ENCODE results near the gene ARHGEF17. TPM values are rescaled to one million over a fixed set of nuclear protein-coding genes. Genes with fewer than 3 reads are reported as not detected.

ARHGEF17 gene
- total and polyA plus RNA-seq, 2 of the 8 experiments (the other 6 are each of a cell fraction or from before 2014, with no cell fraction given), result 11.3 to 14.6 TPM

GRCh38 chr11:73406619-73407018 lies 98.5 kb downstream of the ARHGEF17 start:
- H3K18ac ChIP-seq (ENCODE audit: extremely low read depth, low read length), result no peak overlapping the region
- ChIA-PET POLR2A (ENCODE audit: partially characterized antibody) (no interaction called here), CTCF (ENCODE audit: partially characterized antibody) (interaction anchor here (0.7 to 4.1 kb wide), 11 partner anchors 11 to 255 kb away, joined by 3 to 27 read pairs (median 8); no protein-coding TSS in a partner anchor)

More at GRCh38 chr11:73406619-73407018, 98.5 kb downstream of the ARHGEF17 start:
- no peak overlapping the region for H2BK120ac ChIP-seq (replicated peaks; ENCODE audit: low read depth, low read length)
- H2BK15ac ChIP-seq (ENCODE audit: low read length), result no peak overlapping the region
- no peak overlapping the region for H2AFZ ChIP-seq (ENCODE audit: low read length)
- 91% methylated on average over 5 of the region's 5 CpGs; no CpG with 5 or more reads in 1 of the 2 experiments for WGBS, 2 experiments (ENCODE audit: extremely low coverage in 1 of 2, insufficient coverage in 1 of 2, insufficient read length in 1 of 2, insufficient replicate concordance in 2 of 2, low coverage in 1 of 2, low lambda C conversion rate in 2 of 2, missing lambda C conversion rate in 1 of 2)
- H3K4me2 ChIP-seq (ENCODE audit: insufficient read depth in 1 of 2, low read depth in 2 of 2, low read length in 2 of 2), result no peak overlapping the region
- H2BK20ac ChIP-seq (ENCODE audit: low read length), result no peak overlapping the region
- H3K23ac ChIP-seq (ENCODE audit: insufficient read length), result no peak overlapping the region
- H3K56ac ChIP-seq (replicated peaks; ENCODE audit: insufficient read length, low read depth, low read length), result no peak overlapping the region
- no peaks in the 10 kb centered on the region for H3K9me3 ChIP-seq (ENCODE audit: insufficient read depth in 2 of 2, low read depth in 1 of 2, low read length in 1 of 2)
- H3K4me1 ChIP-seq (replicated peaks in 1 of 4; ENCODE audit: control insufficient read depth in 3 of 4, insufficient read depth in 4 of 4, low read length in 3 of 4), result peaks cover 0 to 3% (median 1%) of the 10 kb centered on the region in 4 experiments; a peak in 4 of 7 replicates
- no peak overlapping the region for H3K14ac ChIP-seq (ENCODE audit: insufficient read length)
- no peaks in the 10 kb centered on the region for H3K27me3 ChIP-seq (replicated peaks in 1 of 4; ENCODE audit: control insufficient read depth in 3 of 4, extremely low read depth in 1 of 4, insufficient read depth in 3 of 4, low read length in 3 of 4)
- peaks cover 0 to 20% (median 6%) of the 10 kb centered on the region in 4 experiments; a peak in 5 of 8 replicates for H3K36me3 ChIP-seq (ENCODE audit: control insufficient read depth in 2 of 4, insufficient read depth in 4 of 4, low read length in 3 of 4)
- no peak overlapping the region for H4K91ac ChIP-seq (replicated peaks; ENCODE audit: insufficient read length, low read length)
- H2AK5ac ChIP-seq (ENCODE audit: low read depth, low read length), result no peak overlapping the region
- DNase-seq (ENCODE audit: low read depth in 1 of 2, low spot score in 2 of 2) (no peak), FAIRE-seq (no peak)
- no peak overlapping the region for H2BK5ac ChIP-seq (ENCODE audit: low read depth, low read length)
- H3K4ac ChIP-seq (replicated peaks; ENCODE audit: insufficient read length, low read depth, low read length), result no peak overlapping the region
- H2BK12ac ChIP-seq (ENCODE audit: low read depth, low read length), result no peak overlapping the region
- no peak overlapping the region for H3K9ac ChIP-seq (replicated peaks in 1 of 4; ENCODE audit: extremely low read depth in 1 of 4, low read depth in 3 of 4, low read length in 3 of 4)
- H3K23me2 ChIP-seq (ENCODE audit: low read depth, low read length), result no peaks in the 10 kb centered on the region
- no peaks in the 10 kb centered on the region for H3K79me1 ChIP-seq (ENCODE audit: low read depth, low read length)
- H3K27ac ChIP-seq (ENCODE audit: low read depth, low read length), result no peak overlapping the region
- H4K20me1 ChIP-seq (replicated peaks in 1 of 2; ENCODE audit: control insufficient read depth in 1 of 2, insufficient read depth in 2 of 2, low read length in 2 of 2), result peaks cover 0 to 3% of the 10 kb centered on the region in 2 experiments
- H3K4me3 ChIP-seq (ENCODE audit: extremely low read depth in 1 of 4, insufficient read depth in 2 of 4, low read depth in 3 of 4, low read length in 4 of 4), result no peak overlapping the region
- no peak overlapping the region for H4K8ac ChIP-seq (ENCODE audit: extremely low read depth, insufficient read depth, low read length)
- H3K79me2 ChIP-seq (ENCODE audit: control insufficient read depth in 1 of 2, insufficient read depth in 2 of 2, low read length in 2 of 2), result no peaks in the 10 kb centered on the region
- no peak overlapping the region for H4K5ac ChIP-seq (ENCODE audit: insufficient read length, low read depth, low read length)
- TF ChIP-seq POU5F1 (IDR thresholded peaks at IDR 0.05; ENCODE audit: low read depth, low read length), result no peak
- TF ChIP-seq JUN (IDR thresholded peaks at IDR 0.05; ENCODE audit: low read depth, low read length), result no peak
- TF ChIP-seq CBX8 (IDR thresholded peaks at IDR 0.05; ENCODE audit: borderline replicate concordance, low read depth, low read length), result no peak
- no peak for TF ChIP-seq GTF2F1 (IDR thresholded peaks at IDR 0.05; ENCODE audit: borderline replicate concordance, low read depth, low read length)
- no peak for TF ChIP-seq FOSL1 (IDR thresholded peaks at IDR 0.05; ENCODE audit: insufficient read depth, low read depth, low read length)
- no peak for TF ChIP-seq MAX (IDR thresholded peaks at IDR 0.05)

All from H1 (cell line).